ENCODE results near the gene SPPL3. TPM values are rescaled to one million over a fixed set of nuclear protein-coding genes. Genes with fewer than 3 reads are reported as not detected.

Gene SPPL3
- total RNA-seq, 1 experiment from 2014 or later = 39.7 TPM

- Histone ChIP-seq H3K4me2 (ENCODE audit: low read length) (no peak overlapping the region), H3K9me2 (ENCODE audit: insufficient read depth) (no peaks in the 10 kb centered on the region), H3K4me3 (replicated peaks in 1 of 2; ENCODE audit: low read depth in 1 of 2, low read length in 2 of 2) (no peak overlapping the region), H2AFZ (ENCODE audit: low read depth, low read length, poor library complexity, severe bottlenecking) (no peak overlapping the region), H4K20me1 (ENCODE audit: insufficient read depth) (no peaks in the 10 kb centered on the region), H3K36me3 (ENCODE audit: control insufficient read depth in 1 of 2, insufficient read depth in 2 of 2, low read length in 2 of 2) (no peaks in the 10 kb centered on the region), H3K9ac (ENCODE audit: low read length) (no peak overlapping the region), H3K4me1 (ENCODE audit: control insufficient read depth in 1 of 2, insufficient read depth in 2 of 2, low read length in 2 of 2) (no peaks in the 10 kb centered on the region), H3K27me3 (ENCODE audit: insufficient read depth, low read length) (no peaks in the 10 kb centered on the region), H3K9me3 (ENCODE audit: control insufficient read depth in 1 of 2, insufficient read depth in 1 of 2, low read depth in 1 of 2, low read length in 2 of 2) (no peaks in the 10 kb centered on the region), H3K27ac (ENCODE audit: low read depth, low read length) (no peak overlapping the region), H3K79me2 (ENCODE audit: insufficient read depth, low read length) (no peaks in the 10 kb centered on the region)
- DNase-seq (ENCODE audit: low read depth, low spot score) (no peak), ATAC-seq (no peak)
- POLR2A ChIA-PET = no interaction called here
- RAD21 ChIA-PET (ENCODE audit: low non-redundant PET in 1 of 2, low total read pairs in 2 of 2, uncharacterized antibody in 2 of 2, unreplicated experiment in 2 of 2) = interaction anchor here in 1 of 2 experiments (0.7 kb wide), 1 partner anchor 159 kb away, joined by 4 read pairs; no protein-coding TSS in a partner anchor
- TF ChIP-seq ZFX (IDR thresholded peaks at IDR 0.05) (no peak), EGR1 (IDR thresholded peaks at IDR 0.05; ENCODE audit: low read depth) (no peak), CEBPB (IDR thresholded peaks at IDR 0.05; ENCODE audit: low read depth) (no peak), POLR2AphosphoS5 (IDR thresholded peaks at IDR 0.05; ENCODE audit: low read depth, low read length) (no peak), FOSL1 (IDR thresholded peaks at IDR 0.05; ENCODE audit: low read depth) (no peak), ZNF274 (IDR thresholded peaks at IDR 0.05; ENCODE audit: low read depth, low read length) (no peak), SP1 (IDR thresholded peaks at IDR 0.05; ENCODE audit: low read depth) (no peak), REST (IDR thresholded peaks at IDR 0.05; ENCODE audit: low read depth) (no peak), CBX3 (IDR thresholded peaks at IDR 0.05; ENCODE audit: low read depth) (no peak), RAD21 (IDR thresholded peaks at IDR 0.05; ENCODE audit: low read depth) (no peak), JUND (IDR thresholded peaks at IDR 0.05) (no peak)
- TF ChIP-seq, protein P1, sequence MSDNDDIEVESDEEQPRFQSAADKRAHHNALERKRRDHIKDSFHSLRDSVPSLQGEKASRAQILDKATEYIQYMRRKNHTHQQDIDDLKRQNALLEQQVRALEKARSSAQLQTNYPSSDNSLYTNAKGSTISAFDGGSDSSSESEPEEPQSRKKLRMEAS (IDR thresholded peaks at IDR 0.05) = no peak
- intact Hi-C loops (cut with micrococcal nuclease) = no loop called here
- CTCF ChIA-PET = no interaction called here
- BruUV-seq (replicated peaks) = no TSS peak
Observed at GRCh38 chr12:120741476-120742421, 162.4 kb downstream of the SPPL3 start.

All from HCT116 (cell line).